IMR-90 (cell line): ENCODE measurements around the gene TIPARP. TPM values are rescaled to one million over a fixed set of nuclear protein-coding genes. Genes with fewer than 3 reads are reported as not detected.

ENCODE experiments used
- ATAC-seq: fragments of 200-7000 bp; cut with Tn5 transposase; 2 replicates; pipeline ENCODE4 v1.9.1; 2020; ENCODE audit warnings: low read depth, mild to moderate bottlenecking, moderate library complexity
- BruUV-seq: library from RNA; stranded (reverse); fragments of 400-500 nt; replicated peaks from 2 replicates; lab custom pipeline; 2021; lab: Mats Ljungman, UMichigan
- CTCF ChIA-PET: fragments of 300-600 bp; formaldehyde crosslinking; extraction: SDS; loops from one replicate; lab custom pipeline; 2021; ENCODE audit warnings: antibody characterized with exemption; lab: Yijun Ruan, JAX
- POLR2A ChIA-PET: fragments of 300-600 bp; sonication (Branson Sonifier 250); formaldehyde crosslinking; loops from one replicate; lab custom pipeline; 2022; ENCODE audit warnings: antibody characterized with exemption; ENCODE audit not compliant: unreplicated experiment; lab: Charles Lee
- DNase-seq: peaks from one replicate; pipeline ENCODE4 v3.0.0; 2013
- H2AFZ ChIP-seq: replicated peaks from 2 replicates; pipeline ENCODE3; 2013; ENCODE audit warnings: low read length, mild to moderate bottlenecking; ENCODE audit not compliant: poor library complexity
- H2AK5ac ChIP-seq: 2 replicates; pipeline ENCODE4 v1.6.1; 2013; ENCODE audit warnings: low read depth, low read length, inconsistent platforms
- H2AK9ac ChIP-seq: replicated peaks from 2 replicates; pipeline ENCODE3; 2013; ENCODE audit warnings: mild to moderate bottlenecking, low read depth, low read length, moderate library complexity; ENCODE audit not compliant: poor library complexity
- H2BK120ac ChIP-seq: 2 replicates; pipeline ENCODE4 v1.6.1; 2013; ENCODE audit warnings: low read depth, low read length, inconsistent platforms
- H2BK15ac ChIP-seq: 3 replicates; pipeline ENCODE4 v1.6.1; 2013; ENCODE audit warnings: low read depth, low read length, inconsistent platforms
- H2BK20ac ChIP-seq: 2 replicates; pipeline ENCODE4 v1.6.1; 2013; ENCODE audit warnings: low read depth, mild to moderate bottlenecking, inconsistent platforms, low read length, moderate library complexity
- H2BK5ac ChIP-seq: 2 replicates; pipeline ENCODE4 v1.6.1; 2013; ENCODE audit warnings: mild to moderate bottlenecking, low read depth, low read length, inconsistent platforms; ENCODE audit not compliant: poor library complexity, severe bottlenecking
- H3K14ac ChIP-seq: replicated peaks from 2 replicates; pipeline ENCODE4 v1.6.1; 2013; ENCODE audit warnings: low read depth, low read length, inconsistent platforms
- H3K18ac ChIP-seq: 2 replicates; pipeline ENCODE4 v1.6.1; 2013; ENCODE audit warnings: low read depth, low read length, control low read depth
- H3K23ac ChIP-seq: 2 replicates; pipeline ENCODE4 v1.6.1; 2013; ENCODE audit warnings: low read depth, low read length, inconsistent platforms
- H3K27ac ChIP-seq: 2 replicates; pipeline ENCODE4 v1.5.1; 2013; ENCODE audit warnings: mild to moderate bottlenecking, control low read depth, low read length; ENCODE audit not compliant: insufficient read depth
- H3K27me3 ChIP-seq: 2 replicates; pipeline ENCODE4 v1.6.1; 2013; ENCODE audit warnings: low read length; ENCODE audit not compliant: control insufficient read depth, insufficient read depth
- H3K36me3 ChIP-seq: 2 replicates; pipeline ENCODE4 v1.6.1; 2013; ENCODE audit warnings: low read length, mixed read lengths; ENCODE audit not compliant: control insufficient read depth, insufficient read depth
- H3K4ac ChIP-seq: 2 replicates; pipeline ENCODE4 v1.6.1; 2013; ENCODE audit warnings: low read depth, low read length, inconsistent platforms
- H3K4me1 ChIP-seq: 2 replicates; pipeline ENCODE4 v1.6.1; 2013; ENCODE audit warnings: low read length, mixed read lengths; ENCODE audit not compliant: control insufficient read depth, insufficient read depth
- H3K4me2 ChIP-seq: 2 replicates; pipeline ENCODE4 v1.6.1; 2013; ENCODE audit warnings: low read depth, mild to moderate bottlenecking, control low read depth, low read length, moderate library complexity
- H3K4me3 ChIP-seq: 2 replicates; pipeline ENCODE4 v1.5.1; 2013; ENCODE audit warnings: low read depth, mild to moderate bottlenecking, control low read depth, low read length, moderate library complexity; ENCODE audit not compliant: insufficient read depth
- H3K56ac ChIP-seq: 2 replicates; pipeline ENCODE4 v1.6.1; 2013; ENCODE audit warnings: low read length, inconsistent platforms; ENCODE audit not compliant: insufficient read depth; ENCODE audit errors: extremely low read depth
- H3K79me1 ChIP-seq, 2 experiments: 2 replicates each; pipeline ENCODE4 v1.6.1; 2013; ENCODE audit warnings: low read length in 2 of 2, inconsistent platforms in 1 of 2, low read depth in 1 of 2
- H3K9ac ChIP-seq: 2 replicates; pipeline ENCODE4 v1.6.1; 2013; ENCODE audit warnings: low read depth, low read length, control low read depth
- H3K9me1 ChIP-seq: 2 replicates; pipeline ENCODE4 v1.6.1; 2013; ENCODE audit warnings: low read length, inconsistent platforms; ENCODE audit not compliant: insufficient read depth
- H3K9me3 ChIP-seq: 2 replicates; pipeline ENCODE4 v1.6.1; 2013; ENCODE audit warnings: low read length; ENCODE audit not compliant: control insufficient read depth, insufficient read depth
- H4K20me1 ChIP-seq: 2 replicates; pipeline ENCODE4 v1.6.1; 2013; ENCODE audit warnings: low read length, inconsistent platforms; ENCODE audit not compliant: insufficient read depth
- H4K5ac ChIP-seq: 2 replicates; pipeline ENCODE4 v1.6.1; 2013; ENCODE audit warnings: mild to moderate bottlenecking, low read depth, low read length, control low read depth
- H4K8ac ChIP-seq, 2 experiments: 2 replicates each; pipeline ENCODE4 v1.6.1; 2013; ENCODE audit warnings: low read depth in 2 of 2, low read length in 2 of 2, control low read depth in 1 of 2, inconsistent platforms in 1 of 2
- H4K91ac ChIP-seq: 2 replicates; pipeline ENCODE4 v1.6.1; 2013; ENCODE audit warnings: low read depth, low read length, inconsistent platforms; ENCODE audit not compliant: insufficient read depth
- FOS ChIP-seq: fragments of 150-350 bp; IDR thresholded peaks from 2 replicates; pipeline ENCODE4 v1.6.1; 2016; ENCODE audit warnings: low read depth, low read length
- MXI1 ChIP-seq: IDR thresholded peaks from 2 replicates; pipeline ENCODE4 v1.6.1; 2012; ENCODE audit warnings: low read depth, mild to moderate bottlenecking, low read length, moderate library complexity, borderline replicate concordance
- POLR2A ChIP-seq: IDR thresholded peaks from 2 replicates; pipeline ENCODE4 v1.6.1; 2012; ENCODE audit warnings: mild to moderate bottlenecking, low read depth, low read length
- WGBS, 2 experiments: methylation state at CpG; one replicate each; pipeline versions ENCODE4 v1.1.5 to v1.1.7; 2013; ENCODE audit warnings: missing lambda C conversion rate in 2 of 2; ENCODE audit not compliant: insufficient read length in 1 of 2; ENCODE audit errors: extremely low coverage in 2 of 2; 5-methylcytosine and 5-hydroxymethylcytosine counted together
- dilution Hi-C: fragments of 300-500 bp; cut with HindIII; formaldehyde crosslinking; loops from one replicate; pipeline ENCODE4 v1.14.3; 2018; ENCODE audit warnings: low sequenced_read_pairs; ENCODE audit not compliant: unreplicated experiment
- in situ Hi-C: fragments of 300-500 bp; cut with MboI; formaldehyde crosslinking; loops from 3 replicates; pipeline ENCODE4 v1.14.3; 2019; ENCODE audit warnings: low sequenced_read_pairs, inconsistent platforms, mixed read lengths
- intact Hi-C: fragments of 100-400 bp; cut with micrococcal nuclease; formaldehyde crosslinking; loops from 2 replicates; pipeline ENCODE4 v1.10.0; 2022
- polyA plus RNA-seq, 3 experiments: library from polyadenylated mRNA; depleted of rRNA; stranded (reverse); fragments of >200 nt; gene quantifications; 2 replicates each; pipeline ENCODE4 v1.2.3, GENCODE V29; 2012; ENCODE audit warnings: low replicate concordance in 1 of 3
- total RNA-seq: library from RNA; depleted of rRNA; stranded (reverse); fragments of >200 nt; gene quantifications from 2 replicates; pipeline ENCODE4 v1.2.3, GENCODE V29; 2012

Gene TIPARP
- total and polyA plus RNA-seq, 2 of the 4 experiments (the other 2 are of a cell fraction) = 12.6 to 70.8 TPM

GRCh38 chr3:156691920-156692319 lies 17.5 kb downstream of the TIPARP start:
- ChIA-PET CTCF (interaction anchor here (0.6 kb wide), 1 partner anchor 603 kb away, joined by 3 read pairs; no protein-coding TSS in a partner anchor), POLR2A (no interaction called here)
- no peak overlapping the region for H2AFZ ChIP-seq
- peak overlapping the region; percentile 81 for H2BK5ac ChIP-seq
- WGBS, 2 experiments = no CpG with 5 or more reads among the region's 1 CpG
- ATAC-seq (peak; percentile 64), DNase-seq (peak; percentile 89)
- dilution Hi-C loops = no loop called here
- no peak overlapping the region for H3K18ac ChIP-seq
- no peak overlapping the region for H2AK9ac ChIP-seq
- intact Hi-C loops = loop anchor here (5.0 kb wide), 1 partner anchor 125 kb away; no protein-coding TSS in a partner anchor
- H4K5ac ChIP-seq = no peak overlapping the region
- no peak overlapping the region for H3K9ac ChIP-seq
- no peak overlapping the region for H2AK5ac ChIP-seq
- in situ Hi-C loops = no loop called here
- H3K9me1 ChIP-seq = peaks cover 13% of the 10 kb centered on the region
- no peaks in the 10 kb centered on the region for H3K9me3 ChIP-seq
- H3K14ac ChIP-seq = no peak overlapping the region
- H4K8ac ChIP-seq = no peak overlapping the region
- no peak overlapping the region for H2BK120ac ChIP-seq
- H3K56ac ChIP-seq = no peak overlapping the region
- no peak overlapping the region for H4K91ac ChIP-seq
- H3K4ac ChIP-seq = peak overlapping the region; percentile 30; the same call in 1 of the 2 replicates
- H3K4me3 ChIP-seq = no peak overlapping the region
- H3K4me1 ChIP-seq = peaks cover 32% of the 10 kb centered on the region
- peak overlapping the region; percentile 72 for H3K4me2 ChIP-seq
- peaks cover 22% of the 10 kb centered on the region for H3K36me3 ChIP-seq
- peaks cover 44% of the 10 kb centered on the region; the same call in 1 of the 2 replicates for H4K20me1 ChIP-seq
- BruUV-seq = no TSS peak
- H3K27me3 ChIP-seq = no peaks in the 10 kb centered on the region
- H2BK15ac ChIP-seq = no peak overlapping the region
- no peak overlapping the region for H3K23ac ChIP-seq
- peak overlapping the region; percentile 71; the same call in 1 of the 2 replicates for H3K27ac ChIP-seq
- no peak overlapping the region for H2BK20ac ChIP-seq
- peaks cover 11 to 42% of the 10 kb centered on the region in 2 experiments for H3K79me1 ChIP-seq
- TF ChIP-seq POLR2A = peak; percentile 21; the same call in 1 of the 2 replicates
- TF ChIP-seq FOS = peak; percentile 91
- TF ChIP-seq MXI1 = no peak
